ENCODE results near the gene PSMD5.

Gene PSMD5

GRCh38 chr9:120855827-120856670, 13.3 kb upstream of the PSMD5 start:
- DNase-seq (ENCODE audit: low read depth) = no peak

- no peak for DNase-seq (ENCODE audit: low read depth)
Measured at GRCh38 chr9:120854596-120855327, 12.0 kb upstream of the PSMD5 start.

GRCh38 chr9:120853198-120853597, 10.5 kb upstream of the PSMD5 start:
- no peak for DNase-seq (ENCODE audit: low read depth)

- DNase-seq (ENCODE audit: low read depth) = no peak
Measured at GRCh38 chr9:120852240-120853010, 9.7 kb upstream of the PSMD5 start.

- DNase-seq (ENCODE audit: low read depth) = no peak
Measured at GRCh38 chr9:120851449-120851848, 8.7 kb upstream of the PSMD5 start.

GRCh38 chr9:120850315-120850714, 7.6 kb upstream of the PSMD5 start:
- DNase-seq (ENCODE audit: low read depth) = no peak

GRCh38 chr9:120846906-120847305, 4.2 kb upstream of the PSMD5 start:
- no peak for DNase-seq (ENCODE audit: low read depth)

GRCh38 chr9:120846251-120846889, 3.6 kb upstream of the PSMD5 start:
- no peak for DNase-seq (ENCODE audit: low read depth)

- no peak for DNase-seq (ENCODE audit: low read depth)
Measured at GRCh38 chr9:120845255-120845654, 2.5 kb upstream of the PSMD5 start.

GRCh38 chr9:120841930-120842684, 615 bp downstream of the PSMD5 start:
- DNase-seq (ENCODE audit: low read depth) = no peak

- DNase-seq (ENCODE audit: low read depth) = no peak
Measured at GRCh38 chr9:120839146-120839545, 3.6 kb downstream of the PSMD5 start.

GRCh38 chr9:120837921-120838320, 4.8 kb downstream of the PSMD5 start:
- DNase-seq (ENCODE audit: low read depth) = no peak

GRCh38 chr9:120833325-120833724, 9.4 kb downstream of the PSMD5 start:
- no peak for DNase-seq (ENCODE audit: low read depth)

- DNase-seq (ENCODE audit: low read depth) = no peak
Measured at GRCh38 chr9:120832807-120833206, 9.9 kb downstream of the PSMD5 start.

- no peak for DNase-seq (ENCODE audit: low read depth)
Measured at GRCh38 chr9:120830865-120831264, 11.9 kb downstream of the PSMD5 start.

GRCh38 chr9:120830151-120830550, 12.6 kb downstream of the PSMD5 start:
- DNase-seq (ENCODE audit: low read depth) = no peak

GRCh38 chr9:120829650-120830049, 13.1 kb downstream of the PSMD5 start:
- no peak for DNase-seq (ENCODE audit: low read depth)

- no peak for DNase-seq (ENCODE audit: low read depth)
Measured at GRCh38 chr9:120820095-120820494, 22.6 kb downstream of the PSMD5 start.

- no peak for DNase-seq (ENCODE audit: low read depth)
Measured at GRCh38 chr9:120818595-120818994, 24.1 kb downstream of the PSMD5 start.

GRCh38 chr9:120815075-120815474, 27.6 kb downstream of the PSMD5 start:
- no peak for DNase-seq (ENCODE audit: low read depth)

GRCh38 chr9:120808931-120809330, 33.8 kb downstream of the PSMD5 start:
- DNase-seq (ENCODE audit: low read depth) = no peak
